ENCODE data around the gene GARIN5A. TPM values are rescaled to one million over a fixed set of nuclear protein-coding genes. Genes with fewer than 3 reads are reported as not detected.

Gene GARIN5A
- total and polyA plus RNA-seq, 2 of the 8 experiments (the other 6 are each of a cell fraction or from before 2014, with no cell fraction given), result 9.1 to 18.5 TPM

- Histone ChIP-seq H2BK5ac (ENCODE audit: low read depth, low read length) (0 out of 2 replicates have a peak overlapping the region, but pooled peaks have one; percentile 63), H3K79me1 (ENCODE audit: low read depth, low read length) (no peaks in the 10 kb centered on the region), H3K56ac (replicated peaks; ENCODE audit: insufficient read length, low read depth, low read length) (no peak overlapping the region), H2BK12ac (ENCODE audit: low read depth, low read length) (peak overlapping the region; percentile 87; the same call in 1 of the 2 replicates), H3K4ac (replicated peaks; ENCODE audit: insufficient read length, low read depth, low read length) (no peak overlapping the region), H3K23me2 (ENCODE audit: low read depth, low read length) (no peaks in the 10 kb centered on the region), H3K4me3 (ENCODE audit: extremely low read depth in 1 of 4, insufficient read depth in 2 of 4, low read depth in 3 of 4, low read length in 4 of 4) (no peak overlapping the region), H4K8ac (ENCODE audit: extremely low read depth, insufficient read depth, low read length) (peak overlapping the region; percentile 85; the same call in 1 of the 2 replicates), H4K91ac (replicated peaks; ENCODE audit: insufficient read length, low read length) (no peak overlapping the region), H3K14ac (ENCODE audit: insufficient read length) (no peak overlapping the region), H3K79me2 (ENCODE audit: control insufficient read depth in 1 of 2, insufficient read depth in 2 of 2, low read length in 2 of 2) (no peaks in the 10 kb centered on the region), H3K27ac (ENCODE audit: low read depth, low read length) (no peak overlapping the region), H3K9me3 (ENCODE audit: insufficient read depth in 2 of 2, low read depth in 1 of 2, low read length in 1 of 2) (no peaks in the 10 kb centered on the region), H2BK120ac (replicated peaks; ENCODE audit: low read depth, low read length) (no peak overlapping the region), H3K23ac (ENCODE audit: insufficient read length) (no peak overlapping the region), H2AK5ac (ENCODE audit: low read depth, low read length) (no peak overlapping the region), H3K36me3 (ENCODE audit: control insufficient read depth in 2 of 4, insufficient read depth in 4 of 4, low read length in 3 of 4) (no peaks in the 10 kb centered on the region), H3K4me1 (replicated peaks in 1 of 4; ENCODE audit: control insufficient read depth in 3 of 4, insufficient read depth in 4 of 4, low read length in 3 of 4) (peaks cover 0 to 8% (median 4%) of the 10 kb centered on the region in 4 experiments; a peak in 5 of 7 replicates), H4K20me1 (replicated peaks in 1 of 2; ENCODE audit: control insufficient read depth in 1 of 2, insufficient read depth in 2 of 2, low read length in 2 of 2) (no peaks in the 10 kb centered on the region), H3K9ac (replicated peaks in 1 of 4; ENCODE audit: extremely low read depth in 1 of 4, low read depth in 3 of 4, low read length in 3 of 4) (no peak overlapping the region), H4K5ac (ENCODE audit: insufficient read length, low read depth, low read length) (no peak overlapping the region), H3K4me2 (ENCODE audit: insufficient read depth in 1 of 2, low read depth in 2 of 2, low read length in 2 of 2) (no peak overlapping the region), H3K18ac (ENCODE audit: extremely low read depth, low read length) (no peak overlapping the region), H2BK15ac (ENCODE audit: low read length) (no peak overlapping the region), H2AFZ (ENCODE audit: low read length) (no peak overlapping the region), H3K27me3 (replicated peaks in 1 of 4; ENCODE audit: control insufficient read depth in 3 of 4, extremely low read depth in 1 of 4, insufficient read depth in 3 of 4, low read length in 3 of 4) (no peaks in the 10 kb centered on the region; a peak in 1 of 7 replicates), H2BK20ac (ENCODE audit: low read length) (peak overlapping the region; percentile 72; the same call in 1 of the 2 replicates)
- FAIRE-seq (no peak), DNase-seq (ENCODE audit: low read depth in 1 of 2, low spot score in 2 of 2) (no peak)
- WGBS, 2 experiments (ENCODE audit: extremely low coverage in 1 of 2, insufficient coverage in 1 of 2, insufficient read length in 1 of 2, insufficient replicate concordance in 2 of 2, low coverage in 1 of 2, low lambda C conversion rate in 2 of 2, missing lambda C conversion rate in 1 of 2), result 77% methylated on average over 11 of the region's 11 CpGs; no CpG with 5 or more reads in 1 of the 2 experiments
- ChIA-PET CTCF (ENCODE audit: partially characterized antibody) (interaction anchor here (0.6 to 4.0 kb wide), 18 partner anchors 8 to 1774 kb away, joined by 3 to 19 read pairs (median 7); no protein-coding TSS in a partner anchor), POLR2A (ENCODE audit: partially characterized antibody) (interaction anchor here (1.1 to 2.0 kb wide), 6 partner anchors 9 to 90 kb away, joined by 3 to 8 read pairs (median 4); partner anchors contain the start of genes EMC10, NR1H2 and POLD1)
- TF ChIP-seq JUN (IDR thresholded peaks at IDR 0.05; ENCODE audit: low read depth, low read length) (no peak), NRF1 (IDR thresholded peaks at IDR 0.05; ENCODE audit: low read depth, low read length) (no peak), SIRT6 (IDR thresholded peaks at IDR 0.05; ENCODE audit: low read length) (no peak), E2F6 (IDR thresholded peaks at IDR 0.05) (no peak), SAP30 (IDR thresholded peaks at IDR 0.05; ENCODE audit: insufficient read depth, insufficient replicate concordance, low read length) (no peak), SP2 (IDR thresholded peaks at IDR 0.05; ENCODE audit: low read length) (no peak), RXRA (IDR thresholded peaks at IDR 0.05; ENCODE audit: insufficient read depth, low read depth, low read length) (no peak), CREB1 (IDR thresholded peaks at IDR 0.05) (no peak), PHF8 (conservative IDR thresholded peaks at IDR 0.05; ENCODE audit: low read depth, low read length) (no peak), KDM5A (IDR thresholded peaks at IDR 0.05; ENCODE audit: low read length) (no peak), TEAD4 (IDR thresholded peaks at IDR 0.05; ENCODE audit: low read depth, low read length) (no peak)
- TF ChIP-seq, protein P1, sequence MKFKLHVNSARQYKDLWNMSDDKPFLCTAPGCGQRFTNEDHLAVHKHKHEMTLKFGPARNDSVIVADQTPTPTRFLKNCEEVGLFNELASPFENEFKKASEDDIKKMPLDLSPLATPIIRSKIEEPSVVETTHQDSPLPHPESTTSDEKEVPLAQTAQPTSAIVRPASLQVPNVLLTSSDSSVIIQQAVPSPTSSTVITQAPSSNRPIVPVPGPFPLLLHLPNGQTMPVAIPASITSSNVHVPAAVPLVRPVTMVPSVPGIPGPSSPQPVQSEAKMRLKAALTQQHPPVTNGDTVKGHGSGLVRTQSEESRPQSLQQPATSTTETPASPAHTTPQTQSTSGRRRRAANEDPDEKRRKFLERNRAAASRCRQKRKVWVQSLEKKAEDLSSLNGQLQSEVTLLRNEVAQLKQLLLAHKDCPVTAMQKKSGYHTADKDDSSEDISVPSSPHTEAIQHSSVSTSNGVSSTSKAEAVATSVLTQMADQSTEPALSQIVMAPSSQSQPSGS (IDR thresholded peaks at IDR 0.05; ENCODE audit: low read length), result no peak
These were observed 10.0 kb downstream of the GARIN5A start for GRCh38 chr19:50466706-50467039.
